HG02973 (cell line): ENCODE measurements around the gene OR6B1.
"Not testable (repeated sequence)": the region's sequence is repeated elsewhere in the genome, so short reads cannot be mapped to it uniquely, and the experiment has no call there.

Experiments used
- ATAC-seq: cut with Tn5 transposase; IDR thresholded peaks from one replicate; pipeline ENCODE4 v1.9.1; 2021; ENCODE audit warnings: moderate library complexity; ENCODE audit not compliant: unreplicated experiment

Gene OR6B1

DNA sequence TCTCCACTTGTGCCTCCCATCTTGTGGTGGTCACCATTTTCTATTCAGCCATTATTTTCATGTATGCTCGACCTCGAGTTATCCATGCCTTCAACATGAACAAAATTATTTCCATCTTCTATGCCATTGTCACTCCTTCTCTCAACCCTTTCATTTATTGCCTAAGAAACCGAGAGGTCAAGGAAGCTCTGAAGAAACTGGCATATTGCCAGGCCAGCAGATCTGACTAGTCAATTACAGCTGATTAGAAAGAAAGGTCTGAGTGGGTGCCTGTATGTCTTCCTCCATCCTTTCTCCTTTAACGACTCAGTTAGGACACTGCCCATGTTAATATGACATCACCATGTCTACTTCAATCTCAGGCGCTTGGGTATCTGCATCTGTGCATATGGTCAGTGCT, 4.6 kb downstream of the OR6B1 start:
- ATAC-seq, result no peak

DNA sequence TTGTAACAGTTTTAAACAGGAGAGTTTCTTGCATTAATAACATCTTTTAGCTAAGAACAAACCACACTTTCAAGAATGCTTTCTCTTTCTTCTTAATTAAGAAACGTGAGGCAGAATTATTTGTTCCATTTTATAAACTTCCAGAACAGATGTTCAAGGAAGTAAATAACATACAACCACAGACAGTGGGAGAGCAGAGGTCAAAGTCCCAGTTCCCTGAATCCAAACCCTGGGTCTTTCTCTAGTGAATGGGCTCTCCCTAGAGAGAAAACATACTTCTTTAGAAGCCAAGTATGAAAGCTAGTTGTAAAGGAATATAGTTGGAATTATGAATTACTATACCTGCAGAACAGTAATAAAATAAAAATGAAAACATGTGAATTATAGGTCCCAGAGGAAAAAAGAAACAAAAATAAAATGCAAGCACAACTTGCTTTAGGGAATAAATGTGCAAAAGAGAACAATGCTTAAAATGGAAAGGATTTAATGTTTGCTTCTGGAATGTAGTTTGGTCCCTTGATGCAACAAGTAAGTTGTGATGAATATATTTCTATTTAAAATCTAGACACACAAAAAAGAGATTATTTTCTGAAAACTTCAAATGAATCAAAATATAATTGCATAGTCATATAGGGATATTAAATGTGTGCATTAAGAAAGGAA, 6.0 kb downstream of the OR6B1 start:
- no peak for ATAC-seq

GRCh38 chr7:144006692-144007042, 6.5 kb downstream of the OR6B1 start:
- no peak for ATAC-seq

GRCh38 chr7:144009361-144009760, 9.2 kb downstream of the OR6B1 start:
- no peak for ATAC-seq

GRCh38 chr7:144010061-144010460, 9.9 kb downstream of the OR6B1 start:
- ATAC-seq, result not testable (repeated sequence)

- not testable (repeated sequence) for ATAC-seq
Observed at GRCh38 chr7:144010821-144011220, 10.7 kb downstream of the OR6B1 start.

GRCh38 chr7:144011458-144012230, 11.5 kb downstream of the OR6B1 start:
- ATAC-seq, result no peak

DNA sequence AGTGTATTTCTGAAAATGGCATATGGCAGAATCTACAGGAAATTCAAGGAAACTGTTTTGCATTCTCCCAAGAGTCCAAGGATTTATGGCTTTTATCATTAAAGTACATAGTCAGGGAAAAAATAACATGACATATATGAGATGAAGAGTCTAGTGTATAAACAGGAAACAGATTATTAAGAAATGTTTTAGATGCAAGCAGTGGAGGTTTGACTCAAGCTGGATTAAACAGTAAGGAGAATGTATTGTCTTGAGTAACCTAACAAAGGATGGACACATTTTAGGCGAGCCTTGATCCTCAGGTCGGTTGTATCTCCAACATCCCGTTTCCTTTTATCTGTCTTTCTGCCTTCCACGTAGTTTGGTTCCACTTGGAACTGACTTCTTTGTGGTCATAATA, 17.9 kb downstream of the OR6B1 start:
- no peak for ATAC-seq

GRCh38 chr7:144019457-144019856, 19.3 kb downstream of the OR6B1 start:
- no peak for ATAC-seq

DNA sequence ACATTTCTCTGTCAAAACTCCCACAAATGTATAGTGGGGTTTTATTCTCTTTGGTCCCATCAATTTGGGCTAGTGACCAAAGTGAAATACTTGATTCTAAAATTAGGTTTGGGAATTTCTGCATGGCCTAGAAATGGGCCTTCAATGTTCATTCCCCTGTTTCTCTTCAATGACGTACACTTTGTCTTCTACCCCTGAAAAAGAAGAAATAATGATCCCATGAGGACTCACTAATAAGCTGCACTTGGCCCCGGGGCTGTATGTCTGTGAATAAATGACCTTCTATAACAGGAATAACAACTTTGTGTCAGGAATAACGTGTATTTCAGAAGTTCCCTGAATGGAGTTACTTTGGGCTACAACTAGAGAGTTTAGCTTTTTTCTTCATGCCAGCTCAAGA, 20.2 kb downstream of the OR6B1 start:
- ATAC-seq, result no peak

DNA sequence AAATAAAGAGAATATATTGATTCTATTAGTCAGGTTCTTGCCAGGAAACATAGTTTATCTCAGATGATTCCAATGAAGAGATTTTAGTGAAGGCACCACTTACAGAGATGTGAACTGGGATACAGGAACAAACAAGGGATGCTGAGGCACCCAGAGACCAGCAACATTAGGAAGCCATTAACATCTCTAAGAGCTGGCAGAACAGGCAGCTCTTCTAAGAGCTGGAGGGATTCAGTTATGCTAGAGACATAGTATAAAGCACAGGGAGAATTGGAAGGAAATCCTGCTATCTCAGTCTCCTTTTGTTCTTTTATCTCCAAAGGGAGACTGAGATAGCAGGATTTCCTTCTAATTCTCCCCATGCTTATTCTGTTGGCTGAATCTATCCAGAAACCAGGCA, 22.0 kb downstream of the OR6B1 start:
- ATAC-seq, result no peak

GRCh38 chr7:144023171-144023827, 23.2 kb downstream of the OR6B1 start:
- ATAC-seq, result no peak

- no peak for ATAC-seq
Observed at GRCh38 chr7:144024213-144024612, 24.1 kb downstream of the OR6B1 start.

GRCh38 chr7:144026203-144026883, 26.2 kb downstream of the OR6B1 start:
- ATAC-seq, result no peak

DNA sequence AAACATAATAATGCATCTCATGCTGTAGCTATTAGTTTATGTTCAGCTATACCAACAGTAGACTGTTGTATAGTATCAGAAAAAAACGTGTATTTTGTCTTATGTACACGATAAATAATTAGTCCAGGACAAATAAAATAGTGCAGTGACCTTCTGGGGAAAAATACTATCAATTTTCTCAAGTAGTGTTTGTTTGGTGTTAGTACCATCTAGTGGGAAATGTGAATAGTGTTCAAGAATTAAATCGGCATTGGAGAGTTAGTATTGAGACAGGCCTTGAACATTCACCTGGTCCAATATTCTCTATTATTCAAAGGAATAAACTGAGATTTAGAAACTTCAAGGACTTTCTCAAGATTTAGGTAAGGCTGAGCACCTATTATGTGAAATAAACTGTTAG, 26.9 kb downstream of the OR6B1 start:
- ATAC-seq, result no peak

DNA sequence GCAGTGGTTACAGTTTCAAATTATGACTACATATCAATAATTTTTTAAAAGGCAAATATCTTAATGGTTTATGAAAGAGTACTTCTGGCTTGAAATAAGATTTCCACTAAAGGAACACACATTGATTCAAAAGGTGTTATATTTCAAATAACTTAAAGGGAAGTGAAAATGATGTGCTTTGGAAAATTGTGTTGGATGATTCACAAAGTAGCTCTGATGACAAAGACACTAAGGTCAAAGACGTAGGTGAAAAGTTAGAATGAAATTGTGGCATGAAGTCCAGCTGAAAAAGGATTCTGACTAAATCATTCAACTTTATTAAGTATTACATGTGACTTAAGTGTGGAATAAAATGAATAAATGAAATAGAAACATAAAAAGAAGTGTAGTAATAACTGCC, 27.9 kb downstream of the OR6B1 start:
- ATAC-seq, result peak; percentile 66

- no peak for ATAC-seq
Observed at GRCh38 chr7:144028547-144028946, 28.4 kb downstream of the OR6B1 start.

- ATAC-seq, result no peak
Observed at GRCh38 chr7:144032516-144032915, 32.4 kb downstream of the OR6B1 start.

GRCh38 chr7:144032985-144033709, 33.0 kb downstream of the OR6B1 start:
- no peak for ATAC-seq

- no peak for ATAC-seq
Observed at GRCh38 chr7:144035385-144035784, 35.3 kb downstream of the OR6B1 start.

GRCh38 chr7:144036302-144036885, 36.3 kb downstream of the OR6B1 start:
- ATAC-seq, result no peak
